Right renal cortex interstitium (tissue), 3 donors: ENCODE data around the gene NUDT6. TPM values are rescaled to one million over a fixed set of nuclear protein-coding genes. Genes with fewer than 3 reads are reported as not detected.
A peak's percentile ranks its signal among the peaks of the same experiment; 100 is the strongest.
"Not testable (repeated sequence)": the region's sequence is repeated elsewhere in the genome, so short reads cannot be mapped to it uniquely, and the experiment has no call there.

ENCODE experiments used
- DNase-seq, 3 donors: peaks; one replicate each; pipeline ENCODE4 v3.0.0-alpha.2; 2013; ENCODE audit warnings: low read depth in 3 of 3, low spot score in 2 of 3
- polyA plus RNA-seq, 3 donors: library from polyadenylated mRNA; unstranded; fragments of 120-200 nt; gene quantifications; one replicate each; pipeline ENCODE4 v1.2.1, GENCODE V29; 2013; ENCODE audit not compliant: insufficient read length in 3 of 3

NUDT6 gene
- polyA plus RNA-seq, 3 donors, result 14.5 to 19.0 (median 18.6) TPM

GRCh38 chr4:122882857-122883735, 39.3 kb downstream of the NUDT6 start:
- no peak for DNase-seq

- DNase-seq, result no peak
These were observed 43.4 kb downstream of the NUDT6 start for GRCh38 chr4:122879001-122879400.

GRCh38 chr4:122876456-122876855, 45.9 kb downstream of the NUDT6 start:
- DNase-seq, result no peak

GRCh38 chr4:122875949-122876348, 46.4 kb downstream of the NUDT6 start:
- DNase-seq, result no peak

- DNase-seq, result no peak
These were observed 48.4 kb downstream of the NUDT6 start for GRCh38 chr4:122873821-122874593.

- no peak for DNase-seq
These were observed 49.3 kb downstream of the NUDT6 start for GRCh38 chr4:122873146-122873545.

GRCh38 chr4:122868235-122868634, 54.2 kb downstream of the NUDT6 start:
- not testable (repeated sequence) for DNase-seq

- no peak for DNase-seq
These were observed 57.0 kb downstream of the NUDT6 start for GRCh38 chr4:122865425-122865824.

- no peak for DNase-seq
These were observed 58.8 kb downstream of the NUDT6 start for GRCh38 chr4:122863639-122864038.

GRCh38 chr4:122861172-122861943, 61.0 kb downstream of the NUDT6 start:
- DNase-seq, result no peak

GRCh38 chr4:122858705-122859104, 63.7 kb downstream of the NUDT6 start:
- DNase-seq, result no peak

- no peak for DNase-seq
These were observed 65.2 kb downstream of the NUDT6 start for GRCh38 chr4:122857160-122857559.

GRCh38 chr4:122855353-122855890, 67.0 kb downstream of the NUDT6 start:
- no peak for DNase-seq

GRCh38 chr4:122854447-122855352, 67.7 kb downstream of the NUDT6 start:
- peak; percentile 15 to 36 (median 20) for DNase-seq

- no peak for DNase-seq
These were observed 70.8 kb downstream of the NUDT6 start for GRCh38 chr4:122851568-122851967.

- DNase-seq, result not testable (repeated sequence)
These were observed 72.6 kb downstream of the NUDT6 start for GRCh38 chr4:122849789-122850188.

GRCh38 chr4:122847931-122848330, 74.5 kb downstream of the NUDT6 start:
- DNase-seq, result no peak

- DNase-seq, result no peak
These were observed 76.6 kb downstream of the NUDT6 start for GRCh38 chr4:122845760-122846159.

GRCh38 chr4:122845066-122845465, 77.3 kb downstream of the NUDT6 start:
- no peak for DNase-seq

- DNase-seq, result not testable (repeated sequence)
These were observed 78.0 kb downstream of the NUDT6 start for GRCh38 chr4:122844391-122844790.
